Progenitor cell of endocrine pancreas (in vitro differentiated cells): Measurements from ENCODE around the gene ADPRHL1. TPM values are rescaled to one million over a fixed set of nuclear protein-coding genes. Genes with fewer than 3 reads are reported as not detected.
"Not testable (repeated sequence)": the region's sequence is repeated elsewhere in the genome, so short reads cannot be mapped to it uniquely, and the experiment has no call there.

ENCODE experiments used
- DNase-seq: peaks from one replicate; pipeline ENCODE4 v3.0.0; 2021; ENCODE audit warnings: low spot score; ENCODE audit not compliant: unreplicated experiment
- H3K27ac Mint-ChIP-seq: 2 replicates; pipeline ENCODE4 v1.8.0; 2021; ENCODE audit warnings: mild to moderate bottlenecking, moderate library complexity, mixed read lengths
- H3K27me3 Mint-ChIP-seq: 2 replicates; pipeline ENCODE4 v1.8.0; 2021; ENCODE audit warnings: mixed read lengths
- H3K36me3 Mint-ChIP-seq: 2 replicates; pipeline ENCODE4 v1.8.0; 2022; ENCODE audit warnings: mixed read lengths; ENCODE audit not compliant: insufficient read depth
- H3K4me1 Mint-ChIP-seq: 2 replicates; pipeline ENCODE4 v1.8.0; 2021; ENCODE audit warnings: low read depth, mixed read lengths
- H3K4me3 Mint-ChIP-seq: 2 replicates; pipeline ENCODE4 v1.8.0; 2021; ENCODE audit warnings: low read depth, mild to moderate bottlenecking, moderate library complexity, mixed read lengths
- H3K9me3 Mint-ChIP-seq: 2 replicates; pipeline ENCODE4 v1.8.0; 2021; ENCODE audit warnings: low read depth, mixed read lengths
- CTCF ChIP-seq: fragments of 200-600 bp; sonication (generic); IDR thresholded peaks from one replicate; pipeline ENCODE4 v1.5.0; 2021; ENCODE audit warnings: antibody characterized with exemption, mild to moderate bottlenecking; ENCODE audit not compliant: unreplicated experiment
- total RNA-seq: library from RNA; stranded (reverse); gene quantifications from 2 replicates; pipeline ENCODE4 v1.2.1, GENCODE V29; 2021

Gene ADPRHL1
- total RNA-seq, 1 donor from 2014 or later: 6.8 TPM

GRCh38 chr13:113450861-113451620 lies 2.2 kb downstream of the ADPRHL1 start:
- peaks cover 27% of the 10 kb centered on the region for H3K36me3 Mint-ChIP-seq

GRCh38 chr13:113450348-113450744 lies 2.9 kb downstream of the ADPRHL1 start:
- H3K4me1 Mint-ChIP-seq, H3K9me3 Mint-ChIP-seq, H3K27me3 Mint-ChIP-seq, DNase-seq, H3K27ac Mint-ChIP-seq, H3K4me3 Mint-ChIP-seq: not testable (repeated sequence)
- peaks cover 23% of the 10 kb centered on the region for H3K36me3 Mint-ChIP-seq

More at GRCh38 chr13:113450861-113451620, 2.2 kb downstream of the ADPRHL1 start:
- H3K9me3 Mint-ChIP-seq, H3K27ac Mint-ChIP-seq, H3K27me3 Mint-ChIP-seq, DNase-seq, H3K4me3 Mint-ChIP-seq: not testable (repeated sequence)
- TF ChIP-seq CTCF: peak; percentile 48
- H3K4me1 Mint-ChIP-seq: peaks cover 14% of the 10 kb centered on the region

- H3K4me1 Mint-ChIP-seq: peaks cover 4% of the 10 kb centered on the region
- peaks cover 3% of the 10 kb centered on the region for H3K27me3 Mint-ChIP-seq
- H3K36me3 Mint-ChIP-seq: peaks cover 21% of the 10 kb centered on the region
- no peak overlapping the region for H3K27ac Mint-ChIP-seq
- H3K4me3 Mint-ChIP-seq: no peak overlapping the region
- H3K9me3 Mint-ChIP-seq: no peaks in the 10 kb centered on the region
- DNase-seq: no peak
- no peak for TF ChIP-seq CTCF
Observed at GRCh38 chr13:113449693-113450347, 3.5 kb downstream of the ADPRHL1 start.

GRCh38 chr13:113448885-113449692 lies 4.2 kb downstream of the ADPRHL1 start:
- Mint-ChIP-seq H3K27ac (no peak overlapping the region), H3K36me3 (peaks cover 19% of the 10 kb centered on the region)
- no peak for DNase-seq

GRCh38 chr13:113448545-113448884 lies 4.8 kb downstream of the ADPRHL1 start:
- H3K4me3 Mint-ChIP-seq: no peak overlapping the region
- no peak for TF ChIP-seq CTCF
- peaks cover 1% of the 10 kb centered on the region for H3K4me1 Mint-ChIP-seq
- no peak overlapping the region for H3K27ac Mint-ChIP-seq
- peaks cover 14% of the 10 kb centered on the region for H3K36me3 Mint-ChIP-seq
- DNase-seq: no peak
- H3K27me3 Mint-ChIP-seq: no peaks in the 10 kb centered on the region
- no peaks in the 10 kb centered on the region for H3K9me3 Mint-ChIP-seq

More at GRCh38 chr13:113448885-113449692, 4.2 kb downstream of the ADPRHL1 start:
- Mint-ChIP-seq H3K9me3 (no peaks in the 10 kb centered on the region), H3K27me3 (peaks cover under 1% of the 10 kb centered on the region), H3K4me1 (peaks cover 1% of the 10 kb centered on the region), H3K4me3 (no peak overlapping the region)
- TF ChIP-seq CTCF: no peak
